K562 (cell line): Measurements from ENCODE around the gene TRIM33. TPM values are rescaled to one million over a fixed set of nuclear protein-coding genes. Genes with fewer than 3 reads are reported as not detected.

Experiments
- RFX1 ChIP-seq: fragments of 450-650 bp; IDR thresholded peaks from 2 replicates; pipeline ENCODE4 v1.6.1; 2016; ENCODE audit warnings: mild to moderate bottlenecking, moderate library complexity
- ZNF175 ChIP-seq: fragments of 200-800 bp; sonication (Bioruptor generic); IDR thresholded peaks from 2 replicates; pipeline ENCODE4 v1.6.1; 2016; ENCODE audit warnings: low read depth, mild to moderate bottlenecking, missing genetic modification characterization, missing compliant biosample characterization
- ZNF778 ChIP-seq: fragments of 450-650 bp; formaldehyde crosslinking; IDR thresholded peaks from 2 replicates; pipeline ENCODE4 v1.4.0; 2020; ENCODE audit warnings: mild to moderate bottlenecking, moderate library complexity
- polyA plus RNA-seq, 8 experiments: library from polyadenylated mRNA; depleted of rRNA in 4 of 8; stranded (reverse) in 5 of 8; unstranded in 3 of 8; fragments of >200 nt; fragmentation: Nextera tagmentation in 2 of 8; fragmentation: Illumina TruSeq in 1 of 8; extraction: Ambion mirVana in 2 of 8; extraction: Trizol in 1 of 8; gene quantifications; 2 replicates each; pipeline versions ENCODE4 v1.2.1 to v1.2.3, GENCODE V29; 2011 to 2014; ENCODE audit warnings: inconsistent platforms in 1 of 8, missing spikeins in 1 of 8
- total RNA-seq, 7 experiments: library from RNA; depleted of rRNA in 6 of 7; stranded (reverse); fragments of >200 nt in 6 of 7; fragmentation: Illumina TruSeq in 2 of 7; extraction: Trizol in 2 of 7; gene quantifications; 2 replicates each; pipeline versions ENCODE4 v1.2.1 to v1.2.3, GENCODE V29; 2011 to 2021; ENCODE audit warnings: low replicate concordance in 1 of 7
- TF ChIP-seq, protein P1 (sequence below): sonication (generic); formaldehyde crosslinking; IDR thresholded peaks from 2 replicates; pipeline ENCODE4 v1.8.1; 2023; ENCODE audit warnings: mild to moderate bottlenecking, missing genetic modification reagents
- TF ChIP-seq, protein P2 (sequence below): fragments of 450-650 bp; formaldehyde crosslinking; IDR thresholded peaks from 2 replicates; pipeline ENCODE4 v1.4.0; 2022; ENCODE audit warnings: missing genetic modification characterization
- TF ChIP-seq, protein P3 (sequence below): fragments of 250-450 bp; sonication (Bioruptor Pico); IDR thresholded peaks from 2 replicates; pipeline ENCODE4 v1.5.0; 2021
- TF ChIP-seq, protein P4 (sequence below): IDR thresholded peaks from 2 replicates; pipeline ENCODE4 v1.6.1; 2012; ENCODE audit warnings: low read depth, low read length, improper control_type of control experiment, borderline replicate concordance

The TRIM33 gene
- total and polyA plus RNA-seq, 9 of the 15 experiments (the other 6 are each of a cell fraction or from before 2014, with no cell fraction given): 9.3 to 58.4 (median 40.2) TPM

DNA sequence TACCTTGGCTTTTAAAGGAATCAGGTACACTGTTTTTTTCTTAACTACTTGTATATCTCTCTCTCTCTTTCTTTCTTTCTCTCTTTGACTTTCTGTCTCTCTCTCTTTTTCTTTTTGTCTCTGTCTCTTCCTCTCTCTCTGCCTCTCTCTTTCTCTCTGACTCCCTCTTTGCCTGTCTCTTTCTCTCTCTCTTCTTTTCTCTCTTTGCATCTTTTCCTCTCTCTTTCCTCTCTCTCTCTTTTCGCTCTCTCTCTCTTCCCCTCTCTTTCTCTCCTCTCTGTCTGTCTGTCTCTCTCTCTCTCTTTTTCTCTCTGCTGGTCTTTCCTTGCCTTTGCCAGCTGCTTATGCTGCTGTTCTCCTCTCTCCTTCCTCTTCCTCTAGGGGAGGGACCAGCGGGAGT is 143.2 kb downstream of the TRIM33 start (continued):
- TF ChIP-seq, protein P1, sequence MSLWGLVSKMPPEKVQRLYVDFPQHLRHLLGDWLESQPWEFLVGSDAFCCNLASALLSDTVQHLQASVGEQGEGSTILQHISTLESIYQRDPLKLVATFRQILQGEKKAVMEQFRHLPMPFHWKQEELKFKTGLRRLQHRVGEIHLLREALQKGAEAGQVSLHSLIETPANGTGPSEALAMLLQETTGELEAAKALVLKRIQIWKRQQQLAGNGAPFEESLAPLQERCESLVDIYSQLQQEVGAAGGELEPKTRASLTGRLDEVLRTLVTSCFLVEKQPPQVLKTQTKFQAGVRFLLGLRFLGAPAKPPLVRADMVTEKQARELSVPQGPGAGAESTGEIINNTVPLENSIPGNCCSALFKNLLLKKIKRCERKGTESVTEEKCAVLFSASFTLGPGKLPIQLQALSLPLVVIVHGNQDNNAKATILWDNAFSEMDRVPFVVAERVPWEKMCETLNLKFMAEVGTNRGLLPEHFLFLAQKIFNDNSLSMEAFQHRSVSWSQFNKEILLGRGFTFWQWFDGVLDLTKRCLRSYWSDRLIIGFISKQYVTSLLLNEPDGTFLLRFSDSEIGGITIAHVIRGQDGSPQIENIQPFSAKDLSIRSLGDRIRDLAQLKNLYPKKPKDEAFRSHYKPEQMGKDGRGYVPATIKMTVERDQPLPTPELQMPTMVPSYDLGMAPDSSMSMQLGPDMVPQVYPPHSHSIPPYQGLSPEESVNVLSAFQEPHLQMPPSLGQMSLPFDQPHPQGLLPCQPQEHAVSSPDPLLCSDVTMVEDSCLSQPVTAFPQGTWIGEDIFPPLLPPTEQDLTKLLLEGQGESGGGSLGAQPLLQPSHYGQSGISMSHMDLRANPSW: no peak
- TF ChIP-seq, protein P2, sequence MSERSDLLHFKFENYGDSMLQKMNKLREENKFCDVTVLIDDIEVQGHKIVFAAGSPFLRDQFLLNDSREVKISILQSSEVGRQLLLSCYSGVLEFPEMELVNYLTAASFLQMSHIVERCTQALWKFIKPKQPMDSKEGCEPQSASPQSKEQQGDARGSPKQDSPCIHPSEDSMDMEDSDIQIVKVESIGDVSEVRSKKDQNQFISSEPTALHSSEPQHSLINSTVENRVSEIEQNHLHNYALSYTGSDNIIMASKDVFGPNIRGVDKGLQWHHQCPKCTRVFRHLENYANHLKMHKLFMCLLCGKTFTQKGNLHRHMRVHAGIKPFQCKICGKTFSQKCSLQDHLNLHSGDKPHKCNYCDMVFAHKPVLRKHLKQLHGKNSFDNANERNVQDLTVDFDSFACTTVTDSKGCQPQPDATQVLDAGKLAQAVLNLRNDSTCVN (CRISPR knock-in tag): peak; percentile 94
- TF ChIP-seq, protein P3, sequence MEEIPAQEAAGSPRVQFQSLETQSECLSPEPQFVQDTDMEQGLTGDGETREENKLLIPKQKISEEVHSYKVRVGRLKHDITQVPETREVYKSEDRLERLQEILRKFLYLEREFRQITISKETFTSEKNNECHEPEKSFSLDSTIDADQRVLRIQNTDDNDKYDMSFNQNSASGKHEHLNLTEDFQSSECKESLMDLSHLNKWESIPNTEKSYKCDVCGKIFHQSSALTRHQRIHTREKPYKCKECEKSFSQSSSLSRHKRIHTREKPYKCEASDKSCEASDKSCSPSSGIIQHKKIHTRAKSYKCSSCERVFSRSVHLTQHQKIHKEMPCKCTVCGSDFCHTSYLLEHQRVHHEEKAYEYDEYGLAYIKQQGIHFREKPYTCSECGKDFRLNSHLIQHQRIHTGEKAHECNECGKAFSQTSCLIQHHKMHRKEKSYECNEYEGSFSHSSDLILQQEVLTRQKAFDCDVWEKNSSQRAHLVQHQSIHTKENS (CRISPR knock-in tag): no peak
- TF ChIP-seq, protein P4, sequence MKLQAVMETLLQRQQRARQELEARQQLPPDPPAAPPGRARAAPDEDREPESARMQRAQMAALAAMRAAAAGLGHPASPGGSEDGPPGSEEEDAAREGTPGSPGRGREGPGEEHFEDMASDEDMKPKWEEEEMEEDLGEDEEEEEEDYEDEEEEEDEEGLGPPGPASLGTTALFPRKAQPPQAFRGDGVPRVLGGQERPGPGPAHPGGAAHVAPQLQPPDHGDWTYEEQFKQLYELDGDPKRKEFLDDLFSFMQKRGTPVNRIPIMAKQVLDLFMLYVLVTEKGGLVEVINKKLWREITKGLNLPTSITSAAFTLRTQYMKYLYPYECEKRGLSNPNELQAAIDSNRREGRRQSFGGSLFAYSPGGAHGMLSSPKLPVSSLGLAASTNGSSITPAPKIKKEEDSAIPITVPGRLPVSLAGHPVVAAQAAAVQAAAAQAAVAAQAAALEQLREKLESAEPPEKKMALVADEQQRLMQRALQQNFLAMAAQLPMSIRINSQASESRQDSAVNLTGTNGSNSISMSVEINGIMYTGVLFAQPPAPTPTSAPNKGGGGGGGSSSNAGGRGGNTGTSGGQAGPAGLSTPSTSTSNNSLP: no peak
- TF ChIP-seq ZNF175 (CRISPR knock-in tag): no peak
- no peak for TF ChIP-seq ZNF778 (CRISPR knock-in tag)
- TF ChIP-seq RFX1: no peak
